Peyer's patch (tissue), 4 donors: Measurements from ENCODE around the gene CYP4F3. TPM values are rescaled to one million over a fixed set of nuclear protein-coding genes. Genes with fewer than 3 reads are reported as not detected.

ENCODE experiments used
- DNase-seq, 3 donors: peaks; one replicate each; pipeline ENCODE4 v3.0.0-alpha.2; 2017 to 2019
- H3K27ac ChIP-seq, 4 donors: fragments of 200-600 bp; sonication (generic); one replicate each; pipeline ENCODE4 v1.5.1; 2016 to 2019
- H3K27me3 ChIP-seq, 2 donors: fragments of 200-600 bp; sonication (generic); one replicate each; pipeline ENCODE4 v1.5.1; 2019
- H3K36me3 ChIP-seq, 3 donors: fragments of 200-600 bp; sonication (generic); one replicate each; pipeline ENCODE4 v1.5.1; 2016 to 2019
- H3K4me1 ChIP-seq, 4 donors: fragments of 200-600 bp; sonication (generic); one replicate each; pipeline ENCODE4 v1.5.1; 2016 to 2019
- H3K4me3 ChIP-seq, 4 donors: fragments of 200-600 bp; sonication (generic); 1 replicate in 3 of 4; 2 replicates in 1 of 4; pipeline ENCODE4 v1.5.1; 2016 to 2019; ENCODE audit warnings: mild to moderate bottlenecking in 1 of 4
- H3K9me3 ChIP-seq, 4 donors: fragments of 200-600 bp; sonication (generic); one replicate each; pipeline ENCODE4 v1.5.1; 2016 to 2019; ENCODE audit warnings: mild to moderate bottlenecking in 1 of 4
- POLR2A ChIP-seq, 2 donors: fragments of 450-650 bp; IDR thresholded peaks; one replicate each; pipeline ENCODE4 v1.5.1; 2017; ENCODE audit warnings: antibody characterized with exemption in 2 of 2, mild to moderate bottlenecking in 2 of 2, moderate library complexity in 2 of 2
- total RNA-seq, 4 donors: library from RNA; depleted of rRNA; stranded (reverse); fragments of >200 nt; gene quantifications; one replicate each; pipeline ENCODE4 v1.1.0, GENCODE V29; 2016
- TF ChIP-seq, protein P1 (sequence below), 6 experiments: fragments of 450-650 bp in 4 of 6; fragments of 200-600 bp in 2 of 6; sonication (generic) in 1 of 6; IDR thresholded peaks; one replicate each; pipeline ENCODE4 v1.5.1; 2017 to 2019; ENCODE audit warnings: antibody characterized with exemption in 6 of 6, mild to moderate bottlenecking in 3 of 6, moderate library complexity in 1 of 6

The CYP4F3 gene
- total RNA-seq, 4 donors from 2014 or later, result 23.9 to 164 (median 73.9) TPM

GRCh38 chr19:15635016-15635805 lies 5.5 kb upstream of the CYP4F3 start:
- H3K4me1 ChIP-seq, result peaks cover 0 to 4% (median 0%) of the 10 kb centered on the region in 4 donors
- H3K27me3 ChIP-seq, result no peaks in the 10 kb centered on the region
- H3K9me3 ChIP-seq, result no peaks in the 10 kb centered on the region
- TF ChIP-seq, protein P1, sequence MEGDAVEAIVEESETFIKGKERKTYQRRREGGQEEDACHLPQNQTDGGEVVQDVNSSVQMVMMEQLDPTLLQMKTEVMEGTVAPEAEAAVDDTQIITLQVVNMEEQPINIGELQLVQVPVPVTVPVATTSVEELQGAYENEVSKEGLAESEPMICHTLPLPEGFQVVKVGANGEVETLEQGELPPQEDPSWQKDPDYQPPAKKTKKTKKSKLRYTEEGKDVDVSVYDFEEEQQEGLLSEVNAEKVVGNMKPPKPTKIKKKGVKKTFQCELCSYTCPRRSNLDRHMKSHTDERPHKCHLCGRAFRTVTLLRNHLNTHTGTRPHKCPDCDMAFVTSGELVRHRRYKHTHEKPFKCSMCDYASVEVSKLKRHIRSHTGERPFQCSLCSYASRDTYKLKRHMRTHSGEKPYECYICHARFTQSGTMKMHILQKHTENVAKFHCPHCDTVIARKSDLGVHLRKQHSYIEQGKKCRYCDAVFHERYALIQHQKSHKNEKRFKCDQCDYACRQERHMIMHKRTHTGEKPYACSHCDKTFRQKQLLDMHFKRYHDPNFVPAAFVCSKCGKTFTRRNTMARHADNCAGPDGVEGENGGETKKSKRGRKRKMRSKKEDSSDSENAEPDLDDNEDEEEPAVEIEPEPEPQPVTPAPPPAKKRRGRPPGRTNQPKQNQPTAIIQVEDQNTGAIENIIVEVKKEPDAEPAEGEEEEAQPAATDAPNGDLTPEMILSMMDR (IDR thresholded peaks at IDR 0.05), result no peak
- no peak for TF ChIP-seq POLR2A (IDR thresholded peaks at IDR 0.05)
- DNase-seq, result no peak
- H3K4me3 ChIP-seq, result no peak overlapping the region
- no peak overlapping the region for H3K27ac ChIP-seq
- no peaks in the 10 kb centered on the region for H3K36me3 ChIP-seq

DNA sequence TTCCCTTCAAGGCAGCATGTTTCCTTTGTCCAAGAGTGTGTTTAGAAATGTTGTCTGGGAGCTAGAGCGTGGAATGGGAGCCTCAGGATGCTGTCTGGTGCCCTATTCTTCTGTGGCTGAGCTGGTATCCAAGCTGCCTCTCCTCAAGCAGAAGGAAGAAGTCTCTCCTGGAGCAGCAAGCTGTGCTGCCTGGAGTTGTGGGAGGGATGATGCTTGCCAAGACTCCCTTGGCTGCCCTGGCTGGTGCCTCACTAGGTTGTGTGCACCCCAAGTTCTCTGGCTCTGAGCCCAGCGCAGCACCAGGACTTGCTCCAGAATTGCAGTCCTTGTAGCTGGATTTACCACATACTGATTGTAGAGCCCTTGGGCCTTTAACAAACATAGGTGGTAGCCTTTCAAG lies 4.7 kb upstream of the CYP4F3 start:
- Histone ChIP-seq H3K4me3 (no peak overlapping the region), H3K27me3 (no peaks in the 10 kb centered on the region), H3K36me3 (no peaks in the 10 kb centered on the region), H3K27ac (no peak overlapping the region), H3K4me1 (peaks cover 0 to 6% (median 0%) of the 10 kb centered on the region in 4 donors), H3K9me3 (no peaks in the 10 kb centered on the region)
- DNase-seq, result no peak
- TF ChIP-seq POLR2A (IDR thresholded peaks at IDR 0.05), result no peak
- TF ChIP-seq, protein P1 (IDR thresholded peaks at IDR 0.05), result no peak

- no peak overlapping the region for H3K4me3 ChIP-seq
- TF ChIP-seq POLR2A (IDR thresholded peaks at IDR 0.05), result no peak
- TF ChIP-seq, protein P1 (IDR thresholded peaks at IDR 0.05), result no peak
- H3K9me3 ChIP-seq, result no peaks in the 10 kb centered on the region
- H3K36me3 ChIP-seq, result no peaks in the 10 kb centered on the region
- H3K4me1 ChIP-seq, result peaks cover 0 to 19% (median 0%) of the 10 kb centered on the region in 4 donors
- no peaks in the 10 kb centered on the region for H3K27me3 ChIP-seq
- H3K27ac ChIP-seq, result peak overlapping the region in 3 of 4 donors; percentile 70 to 95 (median 90)
- DNase-seq, result no peak
Observed at GRCh38 chr19:15639596-15639995, 1.1 kb upstream of the CYP4F3 start.

- H3K9me3 ChIP-seq, result no peaks in the 10 kb centered on the region
- H3K4me3 ChIP-seq, result peak overlapping the region in 2 of 4 donors; percentile 32 to 51
- no peaks in the 10 kb centered on the region for H3K27me3 ChIP-seq
- peak in 1 of 2 donors; percentile 46 for TF ChIP-seq POLR2A (IDR thresholded peaks at IDR 0.05)
- TF ChIP-seq, protein P1 (IDR thresholded peaks at IDR 0.05), result no peak
- no peaks in the 10 kb centered on the region for H3K36me3 ChIP-seq
- H3K4me1 ChIP-seq, result peaks cover 0 to 19% (median 0%) of the 10 kb centered on the region in 4 donors
- DNase-seq, result peak in 2 of 3 donors; percentile 68 to 70
- H3K27ac ChIP-seq, result peak overlapping the region in 3 of 4 donors; percentile 66 to 95 (median 90)
Observed at GRCh38 chr19:15640904-15641597, 354 bp downstream of the CYP4F3 start.

DNA sequence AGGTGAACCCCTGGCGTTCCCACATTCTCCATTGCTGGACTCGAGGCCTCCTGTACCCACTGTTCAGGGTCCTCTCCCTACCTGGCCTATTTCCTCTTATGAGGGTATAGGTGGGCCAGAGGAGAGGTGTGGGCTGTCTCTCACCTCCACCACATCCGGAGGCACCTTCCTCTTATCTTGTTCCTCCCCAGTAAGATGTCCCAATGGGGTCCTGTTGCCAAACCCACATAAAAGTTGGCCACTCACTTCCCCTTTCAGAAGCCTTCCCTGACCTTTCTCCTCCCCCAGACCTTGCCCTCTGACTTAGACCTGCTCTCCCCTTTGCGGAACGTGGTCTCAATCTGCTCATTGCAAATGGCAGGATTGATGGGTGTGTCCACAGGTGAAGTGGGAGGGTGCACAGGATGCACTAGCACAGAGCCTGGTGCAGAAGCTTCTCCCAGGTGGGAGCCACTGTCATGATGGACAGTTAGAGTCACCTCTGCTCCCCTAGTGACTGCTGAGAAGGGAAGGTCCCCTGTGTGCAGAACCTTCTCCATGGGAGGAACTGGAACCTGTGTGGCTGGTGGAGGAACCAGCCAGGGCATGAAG lies 1.3 kb downstream of the CYP4F3 start:
- Histone ChIP-seq H3K9me3 (no peaks in the 10 kb centered on the region), H3K27me3 (no peaks in the 10 kb centered on the region), H3K4me3 (peak overlapping the region in 2 of 4 donors; percentile 32 to 51), H3K36me3 (no peaks in the 10 kb centered on the region), H3K27ac (peak overlapping the region in 3 of 4 donors; percentile 66 to 95 (median 90)), H3K4me1 (peaks cover 0 to 19% (median 0%) of the 10 kb centered on the region in 4 donors)
- peak in 1 of 3 donors; percentile 30 for DNase-seq
- TF ChIP-seq, protein P1 (IDR thresholded peaks at IDR 0.05), result no peak
- no peak for TF ChIP-seq POLR2A (IDR thresholded peaks at IDR 0.05)
